SK-N-SH (cell line): ENCODE results near the gene GAB4.

ENCODE experiments used
- EZH2phosphoT487 ChIP-seq: fragments of 200-600 bp; sonication (generic); IDR thresholded peaks from 2 replicates; pipeline ENCODE4 v1.6.1; 2017; ENCODE audit warnings: low read depth, mixed run types, mild to moderate bottlenecking, antibody characterized with exemption, moderate library complexity, borderline replicate concordance
- JUND ChIP-seq: IDR thresholded peaks from 2 replicates; pipeline ENCODE4 v1.4.0; 2012
- MAX ChIP-seq: IDR thresholded peaks from 2 replicates; pipeline ENCODE4 v1.4.0; 2012; ENCODE audit warnings: low read depth
- PBX3 ChIP-seq: IDR thresholded peaks from 2 replicates; pipeline ENCODE4; 2012
- POLR2AphosphoS5 ChIP-seq: IDR thresholded peaks from 2 replicates; pipeline ENCODE4 v1.6.1; 2012; ENCODE audit warnings: low read depth, low read length
- SIN3A ChIP-seq: IDR thresholded peaks from 2 replicates; pipeline ENCODE4 v1.6.1; 2012; ENCODE audit warnings: low read depth, mild to moderate bottlenecking, low read length, moderate library complexity, borderline replicate concordance
- TF ChIP-seq, protein P1 (sequence below): fragments of 200-600 bp; sonication (generic); IDR thresholded peaks from 2 replicates; pipeline ENCODE4 v1.6.1; 2017; ENCODE audit warnings: antibody characterized with exemption, mild to moderate bottlenecking, moderate library complexity
- TF ChIP-seq, protein P2 (sequence below): IDR thresholded peaks from 2 replicates; pipeline ENCODE4 v1.4.0; 2012; ENCODE audit warnings: low read depth, borderline replicate concordance

GRCh38 chr22:16987822-16988221 is 20.2 kb downstream of the GAB4 start:
- TF ChIP-seq PBX3 (no peak), POLR2AphosphoS5 (no peak), JUND (no peak), SIN3A (no peak), MAX (no peak), EZH2phosphoT487 (no peak)
- TF ChIP-seq, protein P1, sequence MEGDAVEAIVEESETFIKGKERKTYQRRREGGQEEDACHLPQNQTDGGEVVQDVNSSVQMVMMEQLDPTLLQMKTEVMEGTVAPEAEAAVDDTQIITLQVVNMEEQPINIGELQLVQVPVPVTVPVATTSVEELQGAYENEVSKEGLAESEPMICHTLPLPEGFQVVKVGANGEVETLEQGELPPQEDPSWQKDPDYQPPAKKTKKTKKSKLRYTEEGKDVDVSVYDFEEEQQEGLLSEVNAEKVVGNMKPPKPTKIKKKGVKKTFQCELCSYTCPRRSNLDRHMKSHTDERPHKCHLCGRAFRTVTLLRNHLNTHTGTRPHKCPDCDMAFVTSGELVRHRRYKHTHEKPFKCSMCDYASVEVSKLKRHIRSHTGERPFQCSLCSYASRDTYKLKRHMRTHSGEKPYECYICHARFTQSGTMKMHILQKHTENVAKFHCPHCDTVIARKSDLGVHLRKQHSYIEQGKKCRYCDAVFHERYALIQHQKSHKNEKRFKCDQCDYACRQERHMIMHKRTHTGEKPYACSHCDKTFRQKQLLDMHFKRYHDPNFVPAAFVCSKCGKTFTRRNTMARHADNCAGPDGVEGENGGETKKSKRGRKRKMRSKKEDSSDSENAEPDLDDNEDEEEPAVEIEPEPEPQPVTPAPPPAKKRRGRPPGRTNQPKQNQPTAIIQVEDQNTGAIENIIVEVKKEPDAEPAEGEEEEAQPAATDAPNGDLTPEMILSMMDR, result no peak
- TF ChIP-seq, protein P2, sequence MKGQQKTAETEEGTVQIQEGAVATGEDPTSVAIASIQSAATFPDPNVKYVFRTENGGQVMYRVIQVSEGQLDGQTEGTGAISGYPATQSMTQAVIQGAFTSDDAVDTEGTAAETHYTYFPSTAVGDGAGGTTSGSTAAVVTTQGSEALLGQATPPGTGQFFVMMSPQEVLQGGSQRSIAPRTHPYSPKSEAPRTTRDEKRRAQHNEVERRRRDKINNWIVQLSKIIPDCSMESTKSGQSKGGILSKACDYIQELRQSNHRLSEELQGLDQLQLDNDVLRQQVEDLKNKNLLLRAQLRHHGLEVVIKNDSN, result no peak
